Esophagus squamous epithelium (tissue), 4 donors: ENCODE results near the gene F3.
"Not testable (repeated sequence)": the region's sequence is repeated elsewhere in the genome, so short reads cannot be mapped to it uniquely, and the experiment has no call there.

Source experiments
- CTCF ChIP-seq, 6 experiments: fragments of 450-650 bp in 4 of 6; fragments of 200-600 bp in 2 of 6; sonication (generic) in 2 of 6; IDR thresholded peaks; one replicate each; pipeline ENCODE4 v1.5.1; 2016 to 2019; ENCODE audit warnings: antibody characterized with exemption in 6 of 6, mild to moderate bottlenecking in 4 of 6, moderate library complexity in 4 of 6
- POLR2A ChIP-seq, 4 donors: fragments of 450-650 bp; IDR thresholded peaks; one replicate each; pipeline ENCODE4 v1.6.1; 2017; ENCODE audit warnings: antibody characterized with exemption in 4 of 4, mild to moderate bottlenecking in 4 of 4, moderate library complexity in 3 of 4

DNA sequence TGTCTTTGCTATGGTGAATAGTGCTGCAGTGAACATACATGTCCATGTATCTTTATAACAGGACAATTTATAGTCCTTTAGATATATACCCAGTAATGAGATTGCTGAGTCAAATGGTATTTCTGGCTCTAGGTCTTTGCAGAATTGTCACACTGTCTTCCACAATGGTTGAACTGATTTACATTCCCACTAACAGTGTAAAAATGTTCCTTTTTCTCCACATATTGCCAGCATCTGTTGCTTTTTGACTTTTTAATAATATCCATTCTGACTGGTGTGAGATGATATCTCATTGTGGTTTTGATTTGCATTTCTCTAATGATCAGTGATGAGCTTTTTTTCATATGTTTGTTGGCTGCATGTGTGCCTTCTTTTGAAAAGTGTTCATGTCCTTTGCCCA, 32.4 kb upstream of the F3 start:
- not testable (repeated sequence) for TF ChIP-seq CTCF, POLR2A (IDR thresholded peaks at IDR 0.05)
